ENCODE measurements around the gene ADSL. TPM values are rescaled to one million over a fixed set of nuclear protein-coding genes. Genes with fewer than 3 reads are reported as not detected.

ADSL gene
- total and polyA plus RNA-seq, 2 of the 8 experiments (the other 6 are each of a cell fraction or from before 2014, with no cell fraction given): 197 to 218 TPM

GRCh38 chr22:40415531-40416266 lies 69.4 kb downstream of the ADSL start (continued):
- TF ChIP-seq USF2 (IDR thresholded peaks at IDR 0.05; ENCODE audit: low read length): no peak

Measured in H1 (cell line).